Ovary (tissue), 1 donor: ENCODE measurements around the gene IL11.

ENCODE experiments used
- EP300 ChIP-seq: sonication (generic); formaldehyde crosslinking; IDR thresholded peaks from one replicate; pipeline ENCODE4 v1.6.1; 2017; ENCODE audit warnings: antibody characterized with exemption
- POLR2A ChIP-seq: fragments of 450-650 bp; IDR thresholded peaks from one replicate; pipeline ENCODE4 v1.6.1; 2017; ENCODE audit warnings: antibody characterized with exemption, mild to moderate bottlenecking, moderate library complexity

DNA sequence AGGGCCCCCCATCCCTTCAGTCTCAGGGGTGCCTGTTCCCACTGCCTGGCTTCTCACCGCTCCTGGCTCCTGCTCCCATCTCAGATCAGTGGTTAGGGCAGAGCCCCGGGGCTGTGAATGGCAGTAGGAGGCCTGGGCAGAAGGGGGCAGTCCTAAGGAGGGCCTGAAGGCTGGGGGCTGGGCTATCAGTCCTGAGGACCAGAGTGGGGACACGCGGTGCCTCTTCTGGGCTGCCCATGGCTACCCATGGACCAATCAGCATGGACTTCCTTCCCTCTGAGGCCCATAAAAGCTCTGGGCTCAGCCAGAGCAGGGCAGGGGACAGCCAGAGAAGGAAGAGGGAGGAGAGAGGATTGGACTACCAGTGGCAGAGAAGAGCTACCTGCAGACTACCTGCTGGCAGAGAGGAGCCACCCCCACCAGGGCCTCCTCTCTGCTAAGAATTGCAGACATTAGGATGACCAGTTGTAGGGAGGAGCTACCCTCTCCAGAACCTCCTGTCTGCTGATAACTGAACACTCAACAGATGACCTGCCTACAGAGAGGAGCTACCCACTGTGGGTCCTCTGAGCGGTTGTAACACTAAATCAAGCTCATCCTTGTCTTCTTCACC, 49.5 kb upstream of the IL11 start:
- TF ChIP-seq EP300 = no peak
- TF ChIP-seq POLR2A = no peak
